HG03442 (cell line): ENCODE data around the gene PLXDC2.

Source experiments
- ATAC-seq: cut with Tn5 transposase; IDR thresholded peaks from one replicate; pipeline ENCODE4 v1.9.1; 2021; ENCODE audit warnings: mild to moderate bottlenecking, moderate library complexity; ENCODE audit not compliant: unreplicated experiment

Gene PLXDC2

GRCh38 chr10:20314431-20314830 lies 498.2 kb downstream of the PLXDC2 start:
- ATAC-seq: no peak

DNA sequence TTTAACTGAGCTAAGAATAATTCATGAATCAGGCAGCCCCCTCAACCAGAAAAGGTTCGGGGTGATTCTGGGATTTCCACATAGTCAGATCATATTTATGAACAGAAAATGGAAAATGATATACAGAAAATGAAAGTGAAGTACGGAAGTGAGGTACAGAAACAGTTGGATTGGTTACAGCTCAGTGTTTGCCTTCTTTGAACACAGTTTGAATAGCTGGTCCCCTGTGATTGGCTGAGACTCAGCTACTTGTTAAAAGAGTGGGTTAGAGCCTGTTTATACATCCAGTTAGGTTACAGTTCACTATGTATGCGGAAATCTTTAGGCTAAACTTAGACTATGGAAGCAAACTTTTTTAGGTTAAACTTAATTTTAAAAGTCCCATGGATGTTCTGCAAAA lies 511.7 kb downstream of the PLXDC2 start:
- ATAC-seq: no peak

GRCh38 chr10:20330246-20330645 lies 514.0 kb downstream of the PLXDC2 start:
- ATAC-seq: no peak

- ATAC-seq: no peak
These were observed 518.3 kb downstream of the PLXDC2 start for GRCh38 chr10:20334559-20334958.
